Fibroblast of mammary gland (primary cell): ENCODE results near the gene SUCLG2.

Experiments
- DNase-seq: peaks from one replicate; pipeline ENCODE4 v3.0.0-alpha.2; 2010; ENCODE audit warnings: low read depth
- H3K4me3 ChIP-seq: 2 replicates; pipeline ENCODE4 v1.5.1; 2011; ENCODE audit warnings: low read depth, mild to moderate bottlenecking, low read length, moderate library complexity; ENCODE audit not compliant: control insufficient read depth
- TF ChIP-seq, protein P1 (sequence below): conservative IDR thresholded peaks from 2 replicates; pipeline ENCODE4 v1.5.1; 2011; ENCODE audit warnings: low read depth, low read length, inconsistent platforms; ENCODE audit not compliant: control insufficient read depth, insufficient read depth

SUCLG2 gene, protein sequence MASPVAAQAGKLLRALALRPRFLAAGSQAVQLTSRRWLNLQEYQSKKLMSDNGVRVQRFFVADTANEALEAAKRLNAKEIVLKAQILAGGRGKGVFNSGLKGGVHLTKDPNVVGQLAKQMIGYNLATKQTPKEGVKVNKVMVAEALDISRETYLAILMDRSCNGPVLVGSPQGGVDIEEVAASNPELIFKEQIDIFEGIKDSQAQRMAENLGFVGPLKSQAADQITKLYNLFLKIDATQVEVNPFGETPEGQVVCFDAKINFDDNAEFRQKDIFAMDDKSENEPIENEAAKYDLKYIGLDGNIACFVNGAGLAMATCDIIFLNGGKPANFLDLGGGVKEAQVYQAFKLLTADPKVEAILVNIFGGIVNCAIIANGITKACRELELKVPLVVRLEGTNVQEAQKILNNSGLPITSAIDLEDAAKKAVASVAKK

DNA sequence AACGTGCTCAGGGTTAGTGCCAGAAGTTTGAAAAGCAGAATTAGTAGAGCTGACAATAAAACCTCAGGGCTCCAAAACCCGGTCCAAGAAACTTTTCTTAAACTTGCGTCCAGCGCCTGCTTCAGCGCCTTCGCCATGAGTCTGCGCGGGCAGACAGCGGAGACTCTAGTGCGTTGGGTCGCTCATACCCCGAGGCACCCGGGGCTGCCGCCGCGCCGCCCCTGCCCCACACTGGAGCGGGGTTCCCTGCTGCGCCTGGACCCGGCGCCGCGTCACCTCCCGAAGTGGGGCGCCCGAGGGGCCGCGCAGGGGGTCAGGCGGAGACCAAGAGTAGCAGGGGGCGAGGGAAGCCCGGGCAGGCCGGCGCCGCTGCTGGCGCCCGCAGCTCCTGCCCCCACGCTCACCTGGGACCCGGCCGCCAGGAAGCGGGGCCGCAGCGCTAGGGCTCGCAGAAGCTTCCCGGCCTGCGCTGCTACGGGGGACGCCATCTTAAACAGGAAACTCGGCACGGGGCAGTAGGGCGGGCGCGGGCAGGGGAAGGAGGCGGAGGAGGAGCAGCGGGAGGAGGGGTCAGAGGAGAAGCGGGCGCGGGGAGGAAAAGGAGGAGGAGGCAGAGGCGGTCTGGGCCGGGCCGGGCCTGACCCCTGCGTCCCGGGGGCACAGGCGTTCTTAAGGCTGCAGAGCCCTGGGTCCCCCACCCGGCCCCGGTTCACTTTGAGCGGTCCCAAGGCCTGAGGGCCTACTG lies at the start of gene SUCLG2:
TSS of gene SUCLG2 (minus strand) at position 514 of the 745 bp plus-strand sequence. CDS start at position 488, 26 bp downstream.
- H3K4me3 ChIP-seq = peak within 1 kb of the TSS; percentile 69
- TF ChIP-seq, protein P1, sequence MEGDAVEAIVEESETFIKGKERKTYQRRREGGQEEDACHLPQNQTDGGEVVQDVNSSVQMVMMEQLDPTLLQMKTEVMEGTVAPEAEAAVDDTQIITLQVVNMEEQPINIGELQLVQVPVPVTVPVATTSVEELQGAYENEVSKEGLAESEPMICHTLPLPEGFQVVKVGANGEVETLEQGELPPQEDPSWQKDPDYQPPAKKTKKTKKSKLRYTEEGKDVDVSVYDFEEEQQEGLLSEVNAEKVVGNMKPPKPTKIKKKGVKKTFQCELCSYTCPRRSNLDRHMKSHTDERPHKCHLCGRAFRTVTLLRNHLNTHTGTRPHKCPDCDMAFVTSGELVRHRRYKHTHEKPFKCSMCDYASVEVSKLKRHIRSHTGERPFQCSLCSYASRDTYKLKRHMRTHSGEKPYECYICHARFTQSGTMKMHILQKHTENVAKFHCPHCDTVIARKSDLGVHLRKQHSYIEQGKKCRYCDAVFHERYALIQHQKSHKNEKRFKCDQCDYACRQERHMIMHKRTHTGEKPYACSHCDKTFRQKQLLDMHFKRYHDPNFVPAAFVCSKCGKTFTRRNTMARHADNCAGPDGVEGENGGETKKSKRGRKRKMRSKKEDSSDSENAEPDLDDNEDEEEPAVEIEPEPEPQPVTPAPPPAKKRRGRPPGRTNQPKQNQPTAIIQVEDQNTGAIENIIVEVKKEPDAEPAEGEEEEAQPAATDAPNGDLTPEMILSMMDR = no peak
- DNase-seq = peak; percentile 79

DNA sequence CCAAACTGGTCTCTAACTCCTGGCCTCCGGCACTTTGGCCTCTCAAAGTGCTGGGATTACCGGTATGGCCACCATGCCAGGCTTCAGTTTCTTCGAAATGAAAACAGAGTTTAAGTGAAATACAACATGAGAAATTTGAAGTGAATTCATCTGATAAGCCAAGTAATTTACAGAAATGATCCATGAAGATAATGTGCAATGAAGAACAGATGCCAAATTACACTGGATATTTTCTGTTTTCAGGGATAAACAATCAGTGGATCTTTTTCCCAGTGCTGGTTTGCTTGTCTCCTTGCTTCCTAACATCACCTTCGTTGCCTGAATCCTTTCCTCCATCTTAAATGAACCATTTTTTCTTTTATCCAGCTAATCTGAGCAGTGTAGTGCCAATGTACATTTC lies 46.2 kb upstream of the SUCLG2 start:
- TF ChIP-seq, protein P1 = no peak
- DNase-seq = no peak
- H3K4me3 ChIP-seq = no peak overlapping the region

DNA sequence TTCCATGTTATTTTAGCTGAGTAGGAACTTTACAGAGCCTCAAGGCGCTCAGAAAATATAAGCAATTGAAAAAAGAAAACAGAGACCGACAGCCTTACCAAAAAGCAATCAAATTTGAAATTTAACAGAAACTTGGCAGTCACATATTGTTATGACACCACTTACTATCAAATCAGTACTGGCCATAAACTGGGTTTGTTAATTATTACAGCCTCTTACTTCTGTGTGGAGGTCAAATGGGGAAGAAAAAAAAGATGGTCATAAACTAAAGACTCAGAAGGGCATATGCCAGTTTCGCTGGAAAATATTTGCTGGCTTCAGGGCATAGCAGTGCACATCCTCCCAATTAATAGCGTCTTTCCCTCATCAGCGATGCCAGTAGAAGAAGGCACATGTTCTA lies 45.5 kb upstream of the SUCLG2 start:
- H3K4me3 ChIP-seq = no peak overlapping the region
- TF ChIP-seq, protein P1 = no peak
- DNase-seq = no peak

DNA sequence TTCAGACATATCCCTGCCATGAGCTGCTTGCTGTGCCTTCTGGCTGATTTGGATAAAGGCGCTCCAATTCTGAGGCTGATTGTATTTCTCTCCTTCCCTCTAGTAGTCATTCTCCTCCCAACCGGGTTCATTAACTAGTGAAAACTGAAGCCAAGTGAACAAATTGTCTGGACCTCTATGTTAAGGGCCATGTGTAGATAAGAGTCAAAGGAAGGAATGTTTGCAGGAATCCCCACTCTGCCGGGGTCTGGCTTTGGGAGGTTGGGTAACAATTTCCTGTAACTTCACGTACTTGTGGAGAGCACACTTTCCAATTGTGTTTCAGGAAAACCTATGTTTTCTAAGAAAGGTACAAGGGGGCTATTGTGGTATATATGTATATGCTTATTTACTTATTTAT lies 38.2 kb upstream of the SUCLG2 start:
- TF ChIP-seq, protein P1 = no peak
- DNase-seq = no peak
- H3K4me3 ChIP-seq = no peak overlapping the region

DNA sequence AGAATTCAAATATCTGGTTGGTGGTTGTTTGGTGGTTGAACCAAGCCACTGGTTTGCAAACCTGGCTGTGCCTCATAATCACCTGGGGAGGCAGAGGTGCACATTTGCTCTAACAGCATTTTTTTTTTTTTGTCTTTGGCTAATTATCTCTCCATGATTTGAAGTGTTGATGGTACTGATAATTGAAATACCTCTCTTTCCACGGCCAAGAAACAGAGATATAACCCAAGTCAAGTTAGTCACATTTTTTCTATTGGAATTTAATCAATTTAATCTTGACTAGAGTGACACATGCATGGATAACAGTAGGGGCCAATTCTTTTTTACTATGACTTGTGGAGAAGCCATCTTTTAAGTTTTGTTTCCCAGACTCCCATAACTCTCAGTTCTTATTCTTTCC lies 37.5 kb upstream of the SUCLG2 start:
- DNase-seq = no peak
- no peak overlapping the region for H3K4me3 ChIP-seq
- TF ChIP-seq, protein P1 = no peak

DNA sequence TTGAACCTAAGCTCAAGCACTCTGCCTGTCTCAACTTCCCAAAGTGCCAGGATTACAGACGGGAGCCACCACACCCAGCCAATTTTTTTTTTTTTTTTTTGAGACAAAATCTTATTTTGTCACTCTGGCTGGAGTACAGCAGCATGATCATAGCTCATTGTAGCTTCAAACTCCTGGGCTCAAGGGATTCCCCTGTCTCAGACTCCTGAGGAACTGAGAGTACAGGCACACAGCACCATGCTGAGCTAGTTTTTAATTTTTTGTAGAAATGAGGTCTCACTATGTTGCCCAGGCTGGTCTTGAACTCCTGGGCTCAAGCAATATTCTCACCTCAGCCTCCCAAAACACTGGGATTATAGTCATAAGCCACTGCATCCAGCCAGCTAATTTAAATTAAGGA lies 36.8 kb upstream of the SUCLG2 start:
- no peak for DNase-seq
- TF ChIP-seq, protein P1 = no peak
- no peak overlapping the region for H3K4me3 ChIP-seq
